Lower leg skin (tissue), 4 donors: ENCODE data around the gene CALU. TPM values are rescaled to one million over a fixed set of nuclear protein-coding genes. Genes with fewer than 3 reads are reported as not detected.

Source experiments
- DNase-seq, 2 donors: peaks; one replicate each; pipeline ENCODE4 v3.0.0-alpha.2; 2019; ENCODE audit warnings: low spot score in 2 of 2
- H3K4me3 ChIP-seq: fragments of 200-600 bp; sonication (generic); 2 replicates; pipeline ENCODE4 v1.5.1; 2017; ENCODE audit warnings: mild to moderate bottlenecking, low read depth; ENCODE audit not compliant: poor library complexity, severe bottlenecking
- CTCF ChIP-seq, 3 donors: fragments of 450-650 bp; IDR thresholded peaks; one replicate each; pipeline ENCODE4 v1.5.1; 2016; ENCODE audit warnings: antibody characterized with exemption in 3 of 3, mild to moderate bottlenecking in 3 of 3, moderate library complexity in 2 of 3
- POLR2A ChIP-seq, 2 donors: fragments of 450-650 bp; IDR thresholded peaks; one replicate each; pipeline ENCODE4 v1.6.1; 2016 to 2017; ENCODE audit warnings: antibody characterized with exemption in 2 of 2, mild to moderate bottlenecking in 1 of 2, moderate library complexity in 1 of 2
- WGBS, 2 donors: methylation state at CpG; one replicate each; pipeline ENCODE4 v1.1.5; 2018; 5-methylcytosine and 5-hydroxymethylcytosine counted together
- intact Hi-C: fragments of 100-400 bp; cut with DNase I; formaldehyde crosslinking; loops from one replicate; pipeline ENCODE4 v1.15.0; 2023; ENCODE audit warnings: low total_unique reads
- total RNA-seq, 4 donors: library from RNA; depleted of rRNA; stranded (reverse); fragments of >200 nt; gene quantifications; one replicate each; pipeline ENCODE4 v1.1.0, GENCODE V29; 2016

The CALU gene
- total RNA-seq, 4 donors from 2014 or later, result 22.7 to 53.8 (median 30.8) TPM

DNA sequence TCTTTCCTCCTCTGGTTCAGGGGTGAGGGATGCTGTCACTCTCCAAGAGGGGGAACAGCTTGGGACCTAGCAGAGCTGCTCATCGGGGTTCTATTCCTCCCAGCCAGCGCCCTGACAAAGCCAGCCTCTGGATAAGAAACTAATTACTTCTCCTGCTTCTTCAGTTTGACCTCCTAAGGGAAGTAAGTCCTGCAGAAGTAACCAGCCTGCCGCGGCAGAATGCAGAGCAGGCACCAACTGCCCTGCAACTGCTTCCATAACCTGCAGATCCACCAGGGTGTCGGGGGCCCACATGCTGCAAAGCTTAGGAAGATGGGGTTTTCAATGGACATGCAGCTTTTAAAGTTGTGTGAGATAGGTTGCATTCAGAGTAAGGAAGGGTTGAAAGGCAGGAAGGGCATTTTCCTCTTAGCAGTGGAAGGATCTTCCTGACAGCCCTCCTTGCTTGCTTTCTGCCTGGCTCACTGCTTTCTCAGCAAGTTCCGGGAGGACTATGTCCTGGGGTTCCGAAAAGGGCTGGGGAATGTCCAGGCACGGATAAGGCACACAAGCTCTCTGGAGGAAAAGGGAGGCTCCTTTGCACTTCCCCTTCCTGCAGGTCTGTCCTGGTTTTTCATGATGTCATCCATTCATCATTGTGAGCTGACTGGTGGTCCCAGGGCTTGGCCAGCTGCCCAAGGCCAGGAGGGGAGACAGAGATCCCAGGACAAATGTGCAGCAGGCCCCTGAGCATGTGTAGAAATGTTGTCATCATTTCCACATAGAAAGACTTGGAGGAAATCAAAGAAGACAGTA is 24.3 kb upstream of the CALU start:
- DNase-seq, result peak in 1 of 2 donors; percentile 68
- intact Hi-C loops, result no loop called here
- no peak overlapping the region for H3K4me3 ChIP-seq
- TF ChIP-seq POLR2A (IDR thresholded peaks at IDR 0.05), result no peak
- no peak for TF ChIP-seq CTCF (IDR thresholded peaks at IDR 0.05)
- 78 to 81% methylated on average over 8 of the region's 8 CpGs for WGBS, 2 donors

- TF ChIP-seq CTCF (IDR thresholded peaks at IDR 0.05), result no peak
- no peak for TF ChIP-seq POLR2A (IDR thresholded peaks at IDR 0.05)
- H3K4me3 ChIP-seq, result no peak overlapping the region
- WGBS, 2 donors, result 82 to 89% methylated on average over 6 of the region's 6 CpGs
- intact Hi-C loops, result no loop called here
- no peak for DNase-seq
Measured at GRCh38 chr7:128718967-128719642, 20.1 kb upstream of the CALU start.

GRCh38 chr7:128721376-128721775 is 17.8 kb upstream of the CALU start:
- H3K4me3 ChIP-seq, result no peak overlapping the region
- no peak for DNase-seq
- intact Hi-C loops, result no loop called here
- TF ChIP-seq CTCF (IDR thresholded peaks at IDR 0.05), result no peak

DNA sequence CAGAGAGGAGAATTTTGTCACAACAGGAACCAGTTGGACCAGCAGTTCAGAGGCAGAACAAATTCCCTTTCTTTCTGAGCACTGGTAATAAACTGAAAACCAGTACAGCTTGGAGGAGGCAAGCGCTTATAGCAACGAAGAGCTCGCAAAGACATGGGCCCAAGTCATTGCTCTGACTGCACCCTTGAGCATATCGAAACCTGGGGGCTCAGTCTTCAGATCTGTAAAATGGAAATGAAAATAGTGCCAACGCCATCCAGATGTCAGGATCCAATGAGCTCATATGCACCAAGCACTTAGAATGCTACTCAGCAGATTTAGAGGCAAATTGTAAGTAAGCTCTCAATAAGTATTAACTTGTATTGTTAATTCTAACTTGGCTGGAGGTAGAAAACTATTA is 14.4 kb upstream of the CALU start:
- DNase-seq, result no peak
- WGBS, 2 donors, result 95 to 96% methylated on average over 5 of the region's 5 CpGs
- no peak for TF ChIP-seq CTCF (IDR thresholded peaks at IDR 0.05)
- no peak for TF ChIP-seq POLR2A (IDR thresholded peaks at IDR 0.05)
- H3K4me3 ChIP-seq, result no peak overlapping the region
- intact Hi-C loops, result no loop called here

DNA sequence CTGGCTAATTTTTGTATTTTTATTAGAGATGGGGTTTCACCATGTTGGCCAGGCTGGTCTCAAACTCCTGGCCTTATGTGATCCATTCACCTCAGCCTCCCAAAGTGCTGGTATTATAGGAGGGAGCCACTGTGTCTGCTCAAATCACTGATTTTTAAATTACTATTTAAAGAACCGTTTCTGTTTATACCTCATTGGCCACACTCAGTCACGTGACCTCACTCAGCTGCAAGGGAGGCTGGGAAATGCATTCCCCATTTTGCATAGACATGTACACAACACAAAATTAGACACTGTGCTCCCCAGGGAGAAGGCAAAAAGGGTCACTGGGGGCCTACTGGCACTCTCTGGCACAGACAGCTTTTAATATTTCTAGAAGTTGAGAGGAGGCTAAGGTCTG is 13.6 kb upstream of the CALU start:
- intact Hi-C loops, result no loop called here
- TF ChIP-seq POLR2A (IDR thresholded peaks at IDR 0.05) (no peak), CTCF (IDR thresholded peaks at IDR 0.05) (no peak)
- WGBS, 2 donors, result 94 to 95% methylated on average over 2 of the region's 2 CpGs

More for the DNA sequence above, 13.6 kb upstream of the CALU start:
- H3K4me3 ChIP-seq, result no peak overlapping the region
- DNase-seq, result no peak
